Measurements from ENCODE around the gene KLK1. TPM values are rescaled to one million over a fixed set of nuclear protein-coding genes. Genes with fewer than 3 reads are reported as not detected.

The KLK1 gene
- total RNA-seq (2021; ENCODE audit: unreplicated experiment) (0.31 TPM), Bru-seq, nascent RNA (percentile 12 among the genes with signal in this experiment), BruChase-seq, experiment 1, labeled RNA remaining after a 2-hour chase (percentile 17 among the genes with signal in this experiment), BruChase-seq, experiment 2, labeled RNA remaining after a 6-hour chase (not detected)
- not detected for polyA plus RNA-seq (2012; ENCODE audit: insufficient read length)
- long read RNA-seq: 0 reads

GRCh38 chr19:50823389-50824042 is at the start of gene KLK1:
KLK1 (minus strand) TSS chr19:50823787; CDS start chr19:50823748, 39 bp downstream.
- CTCF ChIA-PET: no interaction called here
- POLR2A ChIA-PET: no interaction called here
- no peaks in the 10 kb centered on the region; the same call in 1 of the 2 replicates for H3K27me3 ChIP-seq (ENCODE audit: control insufficient read depth, insufficient read depth, low read length)
- intact Hi-C loops (cut with micrococcal nuclease; ENCODE audit: unreplicated experiment): no loop called here
- ATAC-seq: no peak
- no peak within 1 kb of the TSS for H3K4me3 ChIP-seq (ENCODE audit: low read depth in 2 of 2, low read length in 2 of 2)
- no peaks in the 10 kb centered on the region for H3K36me3 ChIP-seq (ENCODE audit: control insufficient read depth, insufficient read depth, low read length)
- DNase-seq (ENCODE audit: low read depth, low spot score): no peak
- no peak within 1 kb of the TSS for H3K27ac ChIP-seq (ENCODE audit: low read length)
- TF ChIP-seq TCF7L2 (IDR thresholded peaks at IDR 0.05; ENCODE audit: low read depth, low read length) (no peak), POLR2AphosphoS5 (IDR thresholded peaks at IDR 0.05; ENCODE audit: low read depth, low read length) (no peak), CTCF (IDR thresholded peaks at IDR 0.05) (no peak), SIN3A (IDR thresholded peaks at IDR 0.05; ENCODE audit: borderline replicate concordance, insufficient read depth, low read depth, low read length) (no peak), REST (IDR thresholded peaks at IDR 0.05; ENCODE audit: insufficient read depth in 1 of 2, low read depth in 2 of 2, low read length in 1 of 2) (no peak)
- BruUV-seq (replicated peaks): no TSS peak
- H3K9me3 ChIP-seq (ENCODE audit: control insufficient read depth, insufficient read depth, low read depth, low read length): no peaks in the 10 kb centered on the region
- in situ Hi-C loops (cut with HindIII; ENCODE audit: low pct_unique_long_range_greater_than_20kb, low sequenced_read_pairs): no loop called here
- H3K4me1 ChIP-seq (ENCODE audit: control insufficient read depth, insufficient read depth, low read length): no peaks in the 10 kb centered on the region

GRCh38 chr19:50873056-50873455 is 49.5 kb upstream of the KLK1 start, which contains the start of gene KLK2:
KLK2 (plus strand) TSS chr19:50873439; CDS start chr19:50873474, 35 bp downstream.
- no peaks in the 10 kb centered on the region for H3K4me1 ChIP-seq (ENCODE audit: control insufficient read depth, insufficient read depth, low read length)
- H3K9me3 ChIP-seq (ENCODE audit: control insufficient read depth, insufficient read depth, low read depth, low read length): no peaks in the 10 kb centered on the region
- BruUV-seq (replicated peaks): no TSS peak
- DNase-seq (ENCODE audit: low read depth, low spot score): no peak
- in situ Hi-C loops (cut with HindIII; ENCODE audit: low pct_unique_long_range_greater_than_20kb, low sequenced_read_pairs) (no loop called here), intact Hi-C loops (cut with micrococcal nuclease; ENCODE audit: unreplicated experiment) (no loop called here)
- no peak for ATAC-seq
- H3K27ac ChIP-seq (ENCODE audit: low read length): no peak within 1 kb of the TSS
- POLR2A ChIA-PET: no interaction called here
- CTCF ChIA-PET: no interaction called here
- peaks cover 3% of the 10 kb centered on the region; the same call in 1 of the 2 replicates for H3K27me3 ChIP-seq (ENCODE audit: control insufficient read depth, insufficient read depth, low read length)
- TF ChIP-seq POLR2AphosphoS5 (IDR thresholded peaks at IDR 0.05; ENCODE audit: low read depth, low read length): no peak
- no peak for TF ChIP-seq CTCF (IDR thresholded peaks at IDR 0.05)
- TF ChIP-seq REST (IDR thresholded peaks at IDR 0.05; ENCODE audit: insufficient read depth in 1 of 2, low read depth in 2 of 2, low read length in 1 of 2): no peak
- no peak for TF ChIP-seq SIN3A (IDR thresholded peaks at IDR 0.05; ENCODE audit: borderline replicate concordance, insufficient read depth, low read depth, low read length)
- no peak within 1 kb of the TSS for H3K4me3 ChIP-seq (ENCODE audit: low read depth in 2 of 2, low read length in 2 of 2)
- no peaks in the 10 kb centered on the region; the same call in 1 of the 2 replicates for H3K36me3 ChIP-seq (ENCODE audit: control insufficient read depth, insufficient read depth, low read length)

Measured in Panc1 (cell line).